Glomerular endothelial cell (primary cell): ENCODE results near the gene ATP8A1. TPM values are rescaled to one million over a fixed set of nuclear protein-coding genes. Genes with fewer than 3 reads are reported as not detected.
"Not testable (repeated sequence)": the region's sequence is repeated elsewhere in the genome, so short reads cannot be mapped to it uniquely, and the experiment has no call there.

Source experiments
- DNase-seq: peaks from one replicate; pipeline ENCODE4 v3.0.0-alpha.2; 2011; ENCODE audit warnings: low read depth, low spot score; ENCODE audit errors: extremely low read depth
- total RNA-seq: library from RNA; depleted of rRNA; stranded (reverse); fragments of >200 nt; gene quantifications from 2 replicates; pipeline ENCODE4 v1.2.3, GENCODE V29; 2015

Gene ATP8A1
- total RNA-seq, 1 donor from 2014 or later: 9.7 TPM

- not testable (repeated sequence) for DNase-seq
Observed at GRCh38 chr4:42652529-42653231, 4.2 kb downstream of the ATP8A1 start.

- DNase-seq: no peak
Observed at GRCh38 chr4:42649870-42650269, 7.0 kb downstream of the ATP8A1 start.

DNA sequence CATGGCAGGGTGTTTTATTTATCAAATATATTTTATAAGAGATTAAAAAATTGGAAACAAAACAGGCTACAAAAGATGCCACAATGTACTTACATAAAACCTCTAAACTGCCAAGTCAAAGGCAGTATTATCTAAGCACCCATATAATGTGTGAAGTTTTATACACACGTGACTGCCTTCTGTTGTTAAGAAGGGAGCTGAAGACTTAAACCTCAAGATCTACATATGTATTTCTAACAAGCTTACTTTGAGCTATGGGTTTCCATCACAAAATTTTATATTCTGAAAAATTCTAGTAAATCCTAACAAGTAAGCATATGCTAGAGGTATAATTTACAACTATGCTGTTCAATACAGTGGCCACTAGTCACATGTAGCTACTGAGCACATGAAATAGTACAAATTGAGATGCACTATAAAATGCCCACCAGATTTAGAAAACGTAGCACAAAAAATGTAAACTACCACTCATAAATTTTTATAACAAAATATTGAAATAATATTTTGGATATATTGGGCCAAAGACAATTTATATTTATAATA lies 9.8 kb downstream of the ATP8A1 start:
- no peak for DNase-seq

DNA sequence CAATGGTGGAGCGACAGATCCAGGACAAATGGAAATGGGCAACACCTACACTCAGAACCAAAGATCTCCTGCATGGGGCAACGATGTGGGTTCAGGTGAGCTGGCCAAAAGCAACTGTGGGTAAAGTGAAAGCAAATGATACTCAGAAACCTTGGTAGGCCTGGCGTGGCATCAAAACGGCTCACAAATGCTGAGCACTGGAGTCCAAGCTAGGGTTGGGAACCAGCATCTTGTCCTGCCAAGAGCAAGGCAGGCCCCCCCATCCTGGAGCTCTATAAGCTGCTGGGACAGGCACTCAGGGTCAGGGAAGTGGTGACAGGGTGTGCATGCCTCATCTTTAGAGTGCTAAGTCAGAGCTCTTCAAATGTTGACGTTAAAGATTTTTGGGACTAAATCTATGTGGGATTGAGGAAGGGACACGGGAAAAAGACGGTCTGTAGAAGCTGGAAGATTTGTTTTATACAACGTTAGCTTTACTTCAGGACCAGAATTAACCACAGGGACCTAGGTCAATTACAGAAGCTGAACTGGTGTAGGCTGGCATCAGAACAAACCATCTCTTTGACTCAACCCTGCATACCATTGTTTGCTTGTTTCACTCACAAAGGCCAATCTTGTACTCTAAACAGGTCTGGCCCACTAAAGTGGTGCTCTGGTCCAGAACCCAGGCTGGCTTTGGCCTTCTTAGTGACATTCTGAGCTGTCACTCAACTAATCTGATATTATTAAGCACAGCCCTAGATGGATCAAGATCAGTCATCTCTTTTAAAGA lies 10.7 kb downstream of the ATP8A1 start:
- no peak for DNase-seq

GRCh38 chr4:42644897-42645296 lies 12.0 kb downstream of the ATP8A1 start:
- no peak for DNase-seq

GRCh38 chr4:42643685-42644084 lies 13.2 kb downstream of the ATP8A1 start:
- no peak for DNase-seq

GRCh38 chr4:42642845-42643615 lies 13.9 kb downstream of the ATP8A1 start:
- DNase-seq: no peak

DNA sequence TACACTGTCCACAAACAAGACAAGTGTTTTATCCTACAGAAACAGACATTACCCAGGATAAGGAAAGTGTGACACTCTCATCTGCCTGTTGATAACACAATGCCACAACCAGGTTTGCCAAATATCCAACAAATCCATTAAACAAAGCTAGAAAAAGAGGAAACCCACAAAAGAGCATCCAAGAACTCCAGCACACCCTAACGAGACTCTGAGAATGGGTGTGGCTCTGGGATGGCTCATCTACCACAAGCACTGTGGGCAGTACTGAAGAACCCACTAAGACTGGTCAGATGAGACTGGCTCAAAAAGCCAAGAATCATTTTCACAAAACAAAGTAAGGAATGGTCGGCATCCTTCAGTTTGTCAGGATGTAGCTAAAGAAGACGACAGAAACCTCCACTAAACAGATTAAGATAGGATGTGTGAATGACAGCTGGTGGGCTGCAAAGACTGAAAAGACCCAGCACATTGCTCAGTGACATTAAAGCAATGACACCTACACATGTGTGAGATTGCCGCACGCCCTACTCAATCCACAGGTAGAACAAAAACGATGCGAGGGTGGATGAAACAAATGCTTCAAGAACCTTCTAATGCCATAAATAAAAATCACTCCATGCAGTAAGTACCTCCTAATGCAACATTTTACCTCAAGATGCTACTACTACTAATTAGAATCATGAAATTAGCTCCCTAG lies 14.7 kb downstream of the ATP8A1 start:
- no peak for DNase-seq

GRCh38 chr4:42641656-42642055 lies 15.2 kb downstream of the ATP8A1 start:
- no peak for DNase-seq

DNA sequence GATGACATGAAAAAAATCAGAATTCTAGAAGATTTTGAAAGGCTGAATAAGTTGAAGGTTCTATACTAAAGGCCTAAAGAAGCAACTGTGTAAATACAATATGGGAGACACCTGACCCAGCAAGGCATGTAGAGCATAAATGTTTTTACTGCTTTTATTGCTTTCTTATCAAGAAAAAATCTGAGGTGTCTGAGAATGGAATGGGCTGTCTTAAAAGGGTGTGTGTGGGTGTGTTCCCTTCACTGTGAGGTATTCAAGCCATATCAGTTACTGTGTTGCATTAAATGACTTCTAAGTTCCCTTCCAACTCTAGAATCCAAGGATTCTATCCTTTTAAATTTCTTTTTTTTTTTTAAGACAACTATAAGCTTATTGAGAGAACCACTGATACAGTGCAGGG lies 15.7 kb downstream of the ATP8A1 start:
- no peak for DNase-seq

- no peak for DNase-seq
Observed at GRCh38 chr4:42640613-42641012, 16.3 kb downstream of the ATP8A1 start.

GRCh38 chr4:42638993-42639392 lies 17.9 kb downstream of the ATP8A1 start:
- no peak for DNase-seq

DNA sequence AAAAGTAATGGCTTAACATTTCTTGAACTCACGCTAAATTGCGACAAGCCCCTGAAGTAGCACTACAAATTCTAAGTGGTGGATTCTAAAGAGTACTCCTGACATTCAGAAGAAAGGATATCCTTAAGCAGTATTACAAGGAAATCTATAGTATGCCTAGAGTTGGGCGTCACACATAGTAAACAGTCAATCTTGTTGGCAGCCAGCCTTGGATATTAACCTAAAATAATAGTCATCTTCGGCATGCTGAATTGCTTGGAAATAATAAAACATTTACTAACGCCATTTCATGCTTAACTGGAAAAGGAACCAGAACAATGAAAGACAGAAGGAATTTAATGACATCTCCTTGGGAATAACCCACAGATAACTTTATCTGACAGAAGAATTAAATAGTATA lies 18.6 kb downstream of the ATP8A1 start:
- DNase-seq: no peak

- no peak for DNase-seq
Observed at GRCh38 chr4:42637867-42638266, 19.0 kb downstream of the ATP8A1 start.

DNA sequence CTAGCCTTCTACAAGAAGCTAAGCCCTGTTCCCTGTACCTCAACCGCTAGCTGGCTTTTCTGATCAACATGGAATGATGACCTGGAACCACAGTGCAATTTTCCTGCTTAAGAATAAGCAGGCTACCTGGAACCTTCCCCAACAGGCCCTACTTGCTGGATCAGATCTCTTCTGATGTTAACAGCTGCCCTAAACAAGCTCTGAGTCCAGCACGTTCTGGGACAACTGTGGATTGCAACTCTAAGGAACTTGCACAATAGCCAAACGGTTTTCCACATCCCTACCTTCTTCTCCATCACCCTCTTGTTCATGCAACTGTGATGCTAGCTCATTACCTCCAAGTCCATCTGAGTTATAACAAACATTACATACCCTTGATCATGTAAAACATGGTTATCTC lies 19.8 kb downstream of the ATP8A1 start:
- no peak for DNase-seq

- DNase-seq: no peak
Observed at GRCh38 chr4:42636645-42636949, 20.3 kb downstream of the ATP8A1 start.

- no peak for DNase-seq
Observed at GRCh38 chr4:42633605-42634388, 23.1 kb downstream of the ATP8A1 start.

GRCh38 chr4:42632653-42633382 lies 24.1 kb downstream of the ATP8A1 start:
- no peak for DNase-seq

DNA sequence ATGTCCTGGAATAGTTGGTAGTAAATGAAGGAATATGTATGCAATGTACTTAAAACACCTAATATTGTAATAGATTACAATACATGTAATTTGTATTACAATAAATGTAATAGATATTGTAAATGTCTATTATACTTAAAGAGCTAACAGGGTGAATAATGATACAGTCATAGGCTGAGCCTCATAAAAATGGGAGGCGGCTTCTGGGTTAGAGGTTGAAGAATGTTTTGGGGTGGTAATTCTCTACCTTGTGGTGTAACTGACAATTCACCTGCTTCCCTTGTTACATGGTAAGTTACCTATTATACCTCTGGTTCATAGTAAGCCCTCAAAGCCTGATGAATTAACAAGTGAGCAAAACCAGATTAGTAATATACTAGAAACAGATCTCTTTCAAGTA lies 26.0 kb downstream of the ATP8A1 start:
- DNase-seq: no peak
